ENCODE data around the gene SRRT. TPM values are rescaled to one million over a fixed set of nuclear protein-coding genes. Genes with fewer than 3 reads are reported as not detected.

The SRRT gene
- total RNA-seq, 1 donor from 2014 or later = 23.2 TPM

DNA sequence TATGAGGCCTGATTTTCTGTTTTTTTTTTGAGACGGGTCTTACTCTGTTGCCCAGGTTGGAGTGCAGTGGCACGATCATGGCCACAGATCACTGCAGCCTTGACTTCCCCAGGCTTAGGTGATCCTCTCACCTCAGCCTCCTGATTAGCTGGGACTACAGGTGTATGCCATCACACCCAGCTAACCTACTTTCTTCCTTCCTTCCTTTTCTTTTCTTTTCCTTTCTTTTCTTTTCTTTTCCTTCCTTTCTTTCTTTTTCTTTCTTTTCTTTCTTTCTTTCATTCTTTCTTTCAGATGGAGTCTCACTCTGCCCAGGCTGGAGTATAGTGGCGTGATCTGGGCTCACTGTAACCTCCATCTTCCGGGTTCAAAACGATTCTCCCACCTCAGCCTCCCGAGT, 3.8 kb downstream of the SRRT start:
- DNase-seq (ENCODE audit: low spot score in 2 of 2) (no peak), FAIRE-seq (no peak)

DNA sequence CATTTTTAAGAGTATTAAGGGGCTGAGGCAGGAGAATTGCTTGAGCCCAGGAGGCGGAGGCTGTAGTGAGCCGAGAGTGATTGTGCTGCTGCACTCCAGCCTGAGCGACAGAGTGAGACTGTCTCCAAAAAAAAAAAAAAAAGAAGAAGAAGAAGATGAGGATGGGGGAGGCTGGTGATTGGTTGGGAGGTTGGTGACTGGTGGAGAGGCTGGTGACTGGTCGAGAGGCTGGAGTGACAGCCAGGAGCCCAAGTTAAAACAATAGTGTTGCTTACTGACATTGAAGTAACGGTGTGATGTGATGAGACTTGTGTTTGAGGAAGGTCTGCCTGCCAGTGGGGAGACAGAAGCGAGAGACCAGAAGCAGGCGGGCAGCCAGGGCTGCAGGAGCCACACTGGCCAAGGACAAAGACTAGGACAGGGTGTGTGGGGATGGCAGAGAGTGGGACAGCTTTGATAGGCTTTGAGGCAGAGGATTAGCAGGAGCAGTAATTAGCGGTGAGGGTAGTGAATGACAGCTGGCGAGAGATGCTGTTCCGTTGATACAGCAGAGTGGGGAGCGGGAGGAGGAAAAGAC, 4.9 kb downstream of the SRRT start:
- no peak for FAIRE-seq

DNA sequence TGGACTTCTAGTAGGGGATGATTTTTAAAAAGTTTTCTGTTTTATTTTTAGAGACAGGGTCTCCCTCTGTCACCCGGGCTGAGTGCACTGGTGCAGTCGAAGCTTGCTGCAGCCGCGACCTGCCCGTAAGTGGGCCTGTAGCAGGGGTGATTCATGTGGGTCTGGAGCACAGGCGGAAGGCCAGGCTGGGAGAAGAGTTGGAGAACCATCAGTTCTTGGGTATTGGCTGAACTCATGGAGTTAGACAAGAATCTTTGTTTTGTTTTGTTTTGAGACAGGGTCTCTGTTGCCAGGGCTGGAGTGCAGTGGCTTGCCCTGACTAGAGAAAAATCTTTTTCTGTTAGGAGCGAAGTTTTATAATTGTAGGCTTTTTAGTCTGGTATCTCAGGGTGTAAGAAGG, 5.7 kb downstream of the SRRT start:
- FAIRE-seq = no peak

More for the DNA sequence above, 4.9 kb downstream of the SRRT start:
- DNase-seq (ENCODE audit: low spot score in 2 of 2) = peak; percentile 56 to 66

DNA sequence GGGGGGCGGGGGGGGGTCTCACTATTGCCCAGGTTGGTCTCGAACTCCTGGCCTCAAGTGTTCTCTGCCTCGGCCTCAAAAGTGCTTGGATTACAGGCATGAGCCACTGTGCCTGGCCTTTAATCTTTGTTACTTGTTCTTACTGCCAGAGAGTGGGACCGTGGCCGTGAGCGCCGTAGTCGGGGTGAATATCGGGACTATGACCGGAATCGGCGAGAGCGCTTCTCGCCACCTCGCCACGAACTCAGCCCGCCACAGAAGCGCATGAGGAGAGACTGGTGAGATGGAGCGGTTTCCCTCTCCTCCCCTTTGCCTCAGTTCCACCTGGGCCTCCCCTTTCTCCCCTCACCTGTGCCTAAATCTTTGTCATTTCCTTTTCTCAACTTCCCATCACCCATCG, 6.2 kb downstream of the SRRT start:
- FAIRE-seq (no peak), DNase-seq (ENCODE audit: low spot score in 2 of 2) (no peak)

More for the DNA sequence above, 5.7 kb downstream of the SRRT start:
- no peak for DNase-seq (ENCODE audit: low spot score in 2 of 2)

DNA sequence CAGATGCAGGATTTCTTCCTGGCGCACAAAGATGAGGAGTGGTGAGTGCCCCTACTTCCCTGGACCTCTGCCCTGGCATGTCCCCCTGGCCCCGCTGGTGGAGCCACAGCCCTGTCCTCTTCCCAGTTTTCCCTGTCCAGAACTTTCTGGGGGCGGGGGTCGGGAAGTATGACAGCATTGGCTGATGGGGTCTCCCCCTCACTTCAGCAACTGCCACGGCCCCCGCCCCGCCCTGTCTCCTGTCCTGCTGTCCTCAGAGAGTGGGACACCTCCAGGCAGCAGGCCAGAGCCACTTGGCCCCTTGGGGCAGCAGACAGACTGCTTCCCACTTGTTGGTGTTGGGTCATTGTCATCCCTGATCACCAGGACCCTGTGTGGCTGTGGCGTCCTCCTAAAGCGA, 7.3 kb downstream of the SRRT start:
- DNase-seq (ENCODE audit: low spot score in 2 of 2) (no peak), FAIRE-seq (no peak)

DNA sequence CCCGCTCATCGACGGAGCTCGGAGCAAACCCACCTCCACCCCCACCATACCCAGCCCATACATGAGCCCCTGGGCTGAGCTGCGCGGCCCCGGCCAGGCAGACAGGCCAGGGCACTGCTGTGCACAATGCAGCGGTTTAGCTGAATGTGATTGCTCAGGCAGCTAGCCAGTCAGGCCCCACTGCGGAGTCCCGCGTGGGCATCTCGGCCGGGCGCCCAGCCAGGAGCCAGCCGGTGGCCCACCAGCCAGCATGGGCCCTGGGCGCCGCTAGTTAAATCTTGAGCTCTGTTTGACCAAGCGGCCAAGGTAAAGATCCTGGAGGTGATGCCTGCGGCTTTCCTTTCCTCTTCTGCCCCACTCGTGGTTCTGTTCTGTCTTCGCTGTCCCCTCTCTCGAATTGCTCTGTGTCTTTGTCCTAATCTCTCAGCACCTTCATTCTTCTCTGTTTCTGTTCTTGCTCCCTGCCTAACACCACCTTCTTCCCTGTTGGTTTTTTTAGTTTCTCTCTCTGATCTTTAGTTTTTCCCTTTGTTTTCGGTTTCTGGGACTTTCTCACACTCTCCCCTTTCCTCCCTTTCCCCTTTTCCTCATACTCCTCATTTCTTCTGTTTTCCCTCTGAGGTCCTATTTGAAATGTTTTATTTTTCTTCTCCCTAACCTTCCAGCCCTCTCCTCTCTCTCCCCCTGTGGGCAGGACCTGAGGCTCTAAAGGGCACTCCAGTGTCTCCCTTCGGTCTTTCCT, 8.1 kb downstream of the SRRT start:
- FAIRE-seq (no peak), DNase-seq (ENCODE audit: low spot score in 2 of 2) (no peak)

GRCh38 chr7:100884736-100885439, 10.0 kb downstream of the SRRT start:
- FAIRE-seq (no peak), DNase-seq (ENCODE audit: low spot score in 2 of 2) (no peak)

GRCh38 chr7:100885440-100886141, 10.7 kb downstream of the SRRT start:
- FAIRE-seq (no peak), DNase-seq (ENCODE audit: low spot score in 2 of 2) (no peak)

DNA sequence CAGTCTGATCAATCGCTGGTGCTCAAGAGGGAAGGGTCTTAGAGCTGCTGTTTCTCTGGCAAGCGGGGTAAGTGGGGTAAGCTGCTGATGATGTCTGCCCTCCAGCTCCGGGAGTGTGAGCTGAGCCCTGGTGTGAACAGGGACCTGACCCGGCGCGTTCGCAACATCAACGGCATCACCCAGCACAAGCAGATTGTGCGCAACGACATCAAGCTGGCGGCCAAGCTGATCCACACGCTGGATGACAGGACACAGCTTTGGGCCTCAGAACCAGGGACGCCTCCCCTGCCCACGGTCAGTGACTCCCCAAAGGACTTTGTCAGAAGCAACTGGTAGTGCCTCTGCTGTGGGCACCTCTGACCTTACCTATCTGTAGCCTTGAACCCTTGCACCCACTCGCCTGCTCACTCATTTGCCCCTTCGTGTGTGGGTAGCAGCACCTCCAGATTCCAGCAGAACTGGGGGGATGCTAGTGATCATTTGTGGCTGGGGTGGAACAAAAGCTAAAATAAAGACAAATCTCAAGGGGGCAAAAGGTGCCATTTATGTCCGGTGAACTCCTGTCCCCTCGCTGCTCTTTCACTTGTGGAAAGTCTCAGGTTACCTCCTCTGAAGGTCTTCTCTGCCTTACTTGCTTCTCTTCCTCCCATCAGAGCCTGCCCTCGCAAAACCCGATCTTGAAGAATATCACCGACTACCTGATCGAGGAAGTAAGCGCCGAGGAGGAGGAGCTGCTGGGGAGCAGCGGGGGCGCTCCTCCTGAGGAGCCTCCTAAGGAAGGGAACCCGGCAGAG, 11.4 kb downstream of the SRRT start:
- FAIRE-seq (no peak), DNase-seq (ENCODE audit: low spot score in 2 of 2) (no peak)

DNA sequence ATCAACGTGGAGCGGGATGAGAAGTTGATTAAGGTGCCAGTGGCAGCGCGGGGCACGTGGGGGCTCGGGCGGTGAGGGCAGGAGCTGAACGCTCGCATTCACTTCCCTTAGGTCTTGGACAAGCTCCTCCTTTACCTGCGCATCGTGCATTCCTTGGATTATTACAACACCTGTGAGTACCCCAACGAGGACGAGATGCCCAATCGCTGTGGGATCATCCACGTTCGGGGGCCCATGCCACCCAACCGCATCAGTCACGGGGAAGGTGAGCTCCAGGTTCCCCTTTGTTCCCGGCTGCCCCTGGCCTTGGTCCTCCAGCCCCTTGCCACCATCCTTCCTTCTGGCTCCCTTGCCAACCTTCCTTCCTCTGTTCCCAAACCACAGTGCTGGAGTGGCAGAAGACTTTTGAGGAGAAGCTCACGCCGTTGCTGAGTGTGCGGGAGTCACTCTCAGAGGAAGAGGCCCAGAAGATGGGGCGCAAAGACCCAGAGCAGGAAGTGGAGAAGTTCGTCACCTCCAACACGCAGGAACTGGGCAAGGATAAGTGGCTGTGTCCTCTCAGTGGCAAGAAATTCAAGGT, 12.1 kb downstream of the SRRT start:
- DNase-seq (ENCODE audit: low spot score in 2 of 2) (no peak), FAIRE-seq (no peak)

DNA sequence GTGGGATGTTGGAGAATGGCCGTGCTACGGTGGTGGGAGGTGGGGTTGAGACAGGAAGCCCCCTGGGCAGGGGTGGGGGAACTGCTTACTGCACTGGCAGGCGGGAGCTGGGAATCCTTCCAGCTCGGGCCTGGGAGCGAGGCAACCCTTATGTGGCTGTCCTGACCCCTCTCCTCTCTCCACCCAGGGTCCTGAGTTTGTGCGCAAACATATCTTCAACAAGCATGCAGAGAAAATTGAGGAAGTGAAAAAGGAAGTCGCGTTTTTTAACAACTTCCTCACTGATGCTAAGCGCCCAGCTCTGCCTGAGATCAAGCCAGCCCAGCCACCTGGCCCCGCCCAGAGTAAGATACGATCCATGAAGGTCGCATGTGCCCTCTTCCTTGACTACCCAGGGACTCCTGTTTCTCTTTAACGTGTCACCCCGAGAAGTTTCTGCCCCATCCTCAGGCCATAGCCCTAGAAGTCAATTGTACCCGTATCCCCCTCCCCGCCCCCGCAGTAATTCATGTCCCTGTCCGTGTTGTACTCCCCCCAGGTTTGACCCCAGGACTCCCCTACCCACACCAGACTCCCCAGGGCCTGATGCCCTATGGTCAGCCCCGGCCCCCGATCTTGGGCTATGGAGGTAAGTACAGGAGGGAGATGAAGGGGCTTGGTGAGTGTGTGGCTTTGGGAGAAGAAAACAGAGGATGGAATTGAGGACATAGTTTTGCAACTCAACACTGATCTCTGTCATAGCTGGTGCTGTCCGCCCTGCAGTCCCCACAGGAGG, 12.8 kb downstream of the SRRT start:
- FAIRE-seq = no peak
- peak in 1 of 2 donors; percentile 48 for DNase-seq (ENCODE audit: low spot score in 2 of 2)

DNA sequence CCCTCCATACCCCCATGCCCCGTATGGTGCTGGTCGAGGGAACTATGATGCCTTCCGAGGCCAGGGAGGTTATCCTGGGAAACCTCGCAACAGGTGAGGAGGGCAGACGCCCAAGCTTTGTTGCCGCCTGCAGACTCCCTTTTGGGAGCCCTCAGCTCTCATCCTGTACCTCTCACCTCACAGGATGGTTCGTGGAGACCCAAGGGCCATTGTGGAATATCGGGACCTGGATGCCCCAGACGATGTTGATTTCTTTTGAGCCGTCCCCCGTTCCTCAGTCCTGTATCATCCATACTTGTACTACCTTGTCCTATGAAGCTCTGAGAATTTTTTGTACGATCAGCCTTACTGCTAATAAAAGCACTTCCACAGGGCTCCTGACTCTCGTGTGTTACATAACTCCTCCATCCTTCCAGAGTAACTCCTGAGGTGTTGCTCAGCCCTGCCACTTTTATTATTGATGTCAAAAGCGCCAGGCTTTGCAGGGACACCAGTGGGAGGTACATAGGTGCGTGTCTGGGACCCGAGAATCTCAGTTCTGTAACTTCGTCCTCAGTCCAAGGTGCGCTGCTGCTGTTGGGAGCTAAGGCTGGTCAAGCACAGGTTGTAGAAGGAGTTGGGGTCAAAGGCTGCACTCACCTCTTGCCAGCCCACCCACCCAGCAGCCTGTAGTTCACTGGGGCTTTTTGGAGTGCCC, 13.5 kb downstream of the SRRT start:
- DNase-seq (ENCODE audit: low spot score in 2 of 2) (peak in 1 of 2 donors; percentile 35), FAIRE-seq (no peak)

- FAIRE-seq = no peak
- no peak for DNase-seq (ENCODE audit: low spot score in 2 of 2)
Measured at GRCh38 chr7:100888988-100889750, 14.3 kb downstream of the SRRT start, which contains the start of gene UFSP1. UFSP1 (minus strand) TSS chr7:100889715; CDS start chr7:100889271, 444 bp downstream.

- FAIRE-seq (no peak), DNase-seq (ENCODE audit: low spot score in 2 of 2) (peak in 1 of 2 donors; percentile 40)
Measured at GRCh38 chr7:100890653-100891567, 16.0 kb downstream of the SRRT start.

- FAIRE-seq (no peak), DNase-seq (ENCODE audit: low spot score in 2 of 2) (no peak)
Measured at GRCh38 chr7:100891568-100892247, 16.8 kb downstream of the SRRT start.

Data from frontal cortex (tissue), 4 donors.